Colonic mucosa (tissue), 4 donors: ENCODE results near the gene CSRNP3. TPM values are rescaled to one million over a fixed set of nuclear protein-coding genes. Genes with fewer than 3 reads are reported as not detected.

ENCODE experiments used
- DNase-seq: peaks from one replicate; pipeline ENCODE4 v3.0.0-alpha.2; 2020
- H3K27ac ChIP-seq: fragments of 200-600 bp; one replicate; pipeline ENCODE4 v1.8.0; 2021
- H3K27me3 ChIP-seq: fragments of 200-600 bp; one replicate; pipeline ENCODE4 v1.8.0; 2021
- H3K36me3 ChIP-seq: fragments of 200-600 bp; one replicate; pipeline ENCODE4 v1.8.0; 2021
- H3K4me1 ChIP-seq: fragments of 200-600 bp; one replicate; pipeline ENCODE4 v1.8.0; 2021; ENCODE audit warnings: mild to moderate bottlenecking
- H3K4me3 ChIP-seq: fragments of 200-600 bp; one replicate; pipeline ENCODE4 v1.8.0; 2021
- H3K9ac ChIP-seq, 2 donors: one replicate each; pipeline ENCODE4 v1.7.0; 2013; ENCODE audit warnings: control low read depth in 2 of 2, low read depth in 2 of 2, low read length in 2 of 2
- H3K9me3 ChIP-seq: fragments of 200-600 bp; one replicate; pipeline ENCODE4 v1.8.0; 2021
- CTCF ChIP-seq: fragments of 200-600 bp; IDR thresholded peaks from one replicate; pipeline ENCODE4 v1.8.0; 2022; ENCODE audit warnings: antibody characterized with exemption, mild to moderate bottlenecking
- intact Hi-C: fragments of 100-400 bp; cut with DNase I; formaldehyde crosslinking; loops from one replicate; pipeline ENCODE4 v1.14.1; 2022
- total RNA-seq, 2 donors: library from RNA; stranded (reverse); fragmentation: NEBNext Ultra II Directional in 1 of 2; extraction: Animal tissue kit (Norgen Biotek cat#: 25700) in 1 of 2; gene quantifications; one replicate each; pipeline ENCODE4 v1.2.1, GENCODE V29; 2021
- donor health status: healthy.
- donor health status: DM: no; HTN: no; CAD: no.
- donor health status: DM: no; HTN: no; CAD: no.

CSRNP3 gene
- total RNA-seq, 2 donors from 2014 or later: 1.5 to 2.0 TPM

- no peaks in the 10 kb centered on the region for H3K27me3 ChIP-seq
- no peak for DNase-seq
- no peaks in the 10 kb centered on the region for H3K4me1 ChIP-seq
- H3K27ac ChIP-seq: no peak overlapping the region
- H3K9ac ChIP-seq: no peak overlapping the region
- no peak for TF ChIP-seq CTCF
- no peak overlapping the region for H3K4me3 ChIP-seq
- intact Hi-C loops: no loop called here
- no peaks in the 10 kb centered on the region for H3K9me3 ChIP-seq
- no peaks in the 10 kb centered on the region for H3K36me3 ChIP-seq
Measured at GRCh38 chr2:165631089-165631488, 161.6 kb downstream of the CSRNP3 start.

DNA sequence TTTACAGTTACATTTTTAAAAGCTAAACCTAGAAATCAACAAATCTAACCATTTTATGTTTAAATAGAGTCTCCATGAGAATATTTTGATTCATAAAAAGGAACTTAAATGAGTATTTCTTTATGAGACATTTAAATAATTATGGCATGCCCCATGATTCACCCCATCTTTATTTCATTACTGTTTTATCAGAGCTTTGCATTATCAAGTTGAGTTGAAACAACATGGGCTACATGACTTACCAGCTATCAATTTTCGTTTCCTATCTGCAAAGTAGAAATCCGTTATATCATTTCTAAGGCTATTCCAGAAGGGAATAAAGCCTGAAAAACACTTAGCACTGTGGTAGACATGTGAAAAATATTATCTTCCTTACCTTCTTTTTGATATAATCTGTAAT, 163.1 kb downstream of the CSRNP3 start:
- H3K27ac ChIP-seq: no peak overlapping the region
- no peaks in the 10 kb centered on the region for H3K9me3 ChIP-seq
- no peak overlapping the region for H3K4me3 ChIP-seq
- no peak overlapping the region for H3K9ac ChIP-seq
- no peaks in the 10 kb centered on the region for H3K4me1 ChIP-seq
- no peak for TF ChIP-seq CTCF
- intact Hi-C loops: no loop called here
- H3K36me3 ChIP-seq: no peaks in the 10 kb centered on the region
- no peak for DNase-seq
- no peaks in the 10 kb centered on the region for H3K27me3 ChIP-seq

- DNase-seq: no peak
- Histone ChIP-seq H3K9ac (no peak overlapping the region), H3K36me3 (no peaks in the 10 kb centered on the region), H3K4me1 (no peaks in the 10 kb centered on the region), H3K4me3 (no peak overlapping the region), H3K27ac (no peak overlapping the region), H3K9me3 (no peaks in the 10 kb centered on the region), H3K27me3 (no peaks in the 10 kb centered on the region)
- no peak for TF ChIP-seq CTCF
- intact Hi-C loops: no loop called here
Measured at GRCh38 chr2:165633431-165633830, 163.9 kb downstream of the CSRNP3 start.

GRCh38 chr2:165634282-165634681, 164.8 kb downstream of the CSRNP3 start:
- H3K9ac ChIP-seq: no peak overlapping the region
- no peaks in the 10 kb centered on the region for H3K36me3 ChIP-seq
- H3K4me1 ChIP-seq: no peaks in the 10 kb centered on the region
- no peak overlapping the region for H3K27ac ChIP-seq
- H3K4me3 ChIP-seq: no peak overlapping the region
- intact Hi-C loops: no loop called here
- TF ChIP-seq CTCF: no peak
- H3K9me3 ChIP-seq: no peaks in the 10 kb centered on the region
- DNase-seq: no peak
- H3K27me3 ChIP-seq: no peaks in the 10 kb centered on the region

GRCh38 chr2:165634855-165635254, 165.4 kb downstream of the CSRNP3 start:
- TF ChIP-seq CTCF: no peak
- intact Hi-C loops: no loop called here
- H3K4me1 ChIP-seq: no peaks in the 10 kb centered on the region
- DNase-seq: no peak
- no peaks in the 10 kb centered on the region for H3K27me3 ChIP-seq
- H3K4me3 ChIP-seq: no peak overlapping the region
- no peaks in the 10 kb centered on the region for H3K9me3 ChIP-seq
- no peaks in the 10 kb centered on the region for H3K36me3 ChIP-seq
- H3K27ac ChIP-seq: no peak overlapping the region
- H3K9ac ChIP-seq: no peak overlapping the region

GRCh38 chr2:165635532-165635931, 166.0 kb downstream of the CSRNP3 start:
- H3K36me3 ChIP-seq: no peaks in the 10 kb centered on the region
- no peak overlapping the region for H3K4me3 ChIP-seq
- H3K4me1 ChIP-seq: no peaks in the 10 kb centered on the region
- H3K9me3 ChIP-seq: no peaks in the 10 kb centered on the region
- no peak overlapping the region for H3K27ac ChIP-seq
- no peaks in the 10 kb centered on the region for H3K27me3 ChIP-seq
- intact Hi-C loops: no loop called here
- no peak overlapping the region for H3K9ac ChIP-seq
- TF ChIP-seq CTCF: no peak
- DNase-seq: no peak
